ENCODE measurements around the gene SUGCT.

- no peak for TF ChIP-seq CTCF (IDR thresholded peaks at IDR 0.05; ENCODE audit: low read depth, low read length)
- no peak for TF ChIP-seq EZH2phosphoT487 (IDR thresholded peaks at IDR 0.05; ENCODE audit: low read depth)
Observed at GRCh38 chr7:40833191-40833887, 698.5 kb downstream of the SUGCT start.
